ENCODE data around the gene BTRC.
"Not testable (repeated sequence)": the region's sequence is repeated elsewhere in the genome, so short reads cannot be mapped to it uniquely, and the experiment has no call there.

Gene BTRC

GRCh38 chr10:101364721-101365120 lies 10.8 kb downstream of the BTRC start:
- no peak overlapping the region for H3K27ac ChIP-seq
- no peak for TF ChIP-seq CTCF (IDR thresholded peaks at IDR 0.05)
- no peak for TF ChIP-seq ZFX (IDR thresholded peaks at IDR 0.05; ENCODE audit: borderline replicate concordance)

GRCh38 chr10:101367569-101368453 lies 13.8 kb downstream of the BTRC start:
- H3K27ac ChIP-seq, result peak overlapping the region; percentile 50
- no peak for TF ChIP-seq CTCF (IDR thresholded peaks at IDR 0.05)
- no peak for TF ChIP-seq ZFX (IDR thresholded peaks at IDR 0.05; ENCODE audit: borderline replicate concordance)

- TF ChIP-seq CTCF (IDR thresholded peaks at IDR 0.05) (no peak), ZFX (IDR thresholded peaks at IDR 0.05; ENCODE audit: borderline replicate concordance) (no peak)
- no peak overlapping the region for H3K27ac ChIP-seq
These were observed 19.1 kb downstream of the BTRC start for GRCh38 chr10:101373063-101373462.

- H3K27ac ChIP-seq, result not testable (repeated sequence)
These were observed 20.0 kb downstream of the BTRC start for GRCh38 chr10:101373993-101374392.

- no peak overlapping the region for H3K27ac ChIP-seq
- TF ChIP-seq CTCF (IDR thresholded peaks at IDR 0.05) (no peak), ZFX (IDR thresholded peaks at IDR 0.05; ENCODE audit: borderline replicate concordance) (no peak)
These were observed 21.1 kb downstream of the BTRC start for GRCh38 chr10:101375076-101375475.

GRCh38 chr10:101379663-101380352 lies 25.8 kb downstream of the BTRC start:
- TF ChIP-seq ZFX (IDR thresholded peaks at IDR 0.05; ENCODE audit: borderline replicate concordance) (no peak), CTCF (IDR thresholded peaks at IDR 0.05) (no peak)
- no peak overlapping the region for H3K27ac ChIP-seq

GRCh38 chr10:101380353-101381017 lies 26.5 kb downstream of the BTRC start:
- TF ChIP-seq CTCF (IDR thresholded peaks at IDR 0.05) (no peak), ZFX (IDR thresholded peaks at IDR 0.05; ENCODE audit: borderline replicate concordance) (no peak)

More at GRCh38 chr10:101380353-101381017, 26.5 kb downstream of the BTRC start:
- H3K27ac ChIP-seq, result no peak overlapping the region
